Activated CD4-positive, alpha-beta T cell treated with anti-CD3 and anti-CD28 coated beads, Interleukin-2, Interleukin-4, amounts not matched to agents 100 ng/mL and 50 ng/mL, durations not matched to agents 16 hours and 8 hours (primary cell): ENCODE measurements around the gene HS2ST1.
"Not testable (repeated sequence)": the region's sequence is repeated elsewhere in the genome, so short reads cannot be mapped to it uniquely, and the experiment has no call there.

Source experiments
- DNase-seq: peaks from one replicate; pipeline ENCODE4 v3.0.0-alpha.2; 2020; ENCODE audit warnings: low spot score

HS2ST1 gene

GRCh38 chr1:86971778-86972177 is 57.3 kb downstream of the HS2ST1 start:
- no peak for DNase-seq

- no peak for DNase-seq
Observed at GRCh38 chr1:86972262-86972661, 57.8 kb downstream of the HS2ST1 start.

- DNase-seq: no peak
Observed at GRCh38 chr1:86975993-86976550, 61.6 kb downstream of the HS2ST1 start.

- no peak for DNase-seq
Observed at GRCh38 chr1:86976664-86977063, 62.2 kb downstream of the HS2ST1 start.

- DNase-seq: no peak
Observed at GRCh38 chr1:86981482-86982213, 67.2 kb downstream of the HS2ST1 start.

GRCh38 chr1:86983677-86984076 is 69.2 kb downstream of the HS2ST1 start:
- DNase-seq: not testable (repeated sequence)

GRCh38 chr1:86987446-86987845 is 73.0 kb downstream of the HS2ST1 start:
- no peak for DNase-seq

- DNase-seq: no peak
Observed at GRCh38 chr1:86988835-86989234, 74.4 kb downstream of the HS2ST1 start.

GRCh38 chr1:86989690-86990089 is 75.3 kb downstream of the HS2ST1 start:
- DNase-seq: not testable (repeated sequence)

GRCh38 chr1:86990826-86991225 is 76.4 kb downstream of the HS2ST1 start:
- no peak for DNase-seq

- DNase-seq: no peak
Observed at GRCh38 chr1:86991549-86992186, 77.2 kb downstream of the HS2ST1 start.

- no peak for DNase-seq
Observed at GRCh38 chr1:86992861-86993260, 78.4 kb downstream of the HS2ST1 start.

- DNase-seq: no peak
Observed at GRCh38 chr1:86993269-86993985, 79.0 kb downstream of the HS2ST1 start.

- DNase-seq: no peak
Observed at GRCh38 chr1:86994061-86994460, 79.6 kb downstream of the HS2ST1 start.

- no peak for DNase-seq
Observed at GRCh38 chr1:86997538-86997937, 83.1 kb downstream of the HS2ST1 start.

- DNase-seq: no peak
Observed at GRCh38 chr1:86998280-86998679, 83.8 kb downstream of the HS2ST1 start.

GRCh38 chr1:86998727-86999126 is 84.3 kb downstream of the HS2ST1 start:
- DNase-seq: no peak

GRCh38 chr1:87000460-87000859 is 86.0 kb downstream of the HS2ST1 start:
- no peak for DNase-seq

GRCh38 chr1:87004857-87005256 is 90.4 kb downstream of the HS2ST1 start:
- DNase-seq: no peak

GRCh38 chr1:87007323-87007722 is 92.9 kb downstream of the HS2ST1 start:
- DNase-seq: no peak

- not testable (repeated sequence) for DNase-seq
Observed at GRCh38 chr1:87013385-87013784, 99.0 kb downstream of the HS2ST1 start.

- no peak for DNase-seq
Observed at GRCh38 chr1:87017998-87018672, 103.7 kb downstream of the HS2ST1 start.
